HepG2 (cell line): Measurements from ENCODE around the gene UBQLN1. TPM values are rescaled to one million over a fixed set of nuclear protein-coding genes. Genes with fewer than 3 reads are reported as not detected.

ENCODE experiments used
- BCL6 ChIP-seq: IDR thresholded peaks from 2 replicates; pipeline ENCODE4 v1.6.1; 2016; ENCODE audit warnings: missing genetic modification reagents, missing compliant biosample characterization
- CBX1 ChIP-seq: IDR thresholded peaks from one replicate; pipeline ENCODE4 v1.6.1; 2016; ENCODE audit warnings: antibody characterized with exemption, low read depth
- CREM ChIP-seq, 2 experiments: sonication (generic) in 1 of 2; formaldehyde crosslinking in 1 of 2; IDR thresholded peaks; 2 replicates each; pipeline versions ENCODE4 v1.4.0 to v1.6.1; 2016 to 2020; ENCODE audit warnings: antibody characterized with exemption in 1 of 2, mild to moderate bottlenecking in 1 of 2, missing genetic modification reagents in 1 of 2
- EP300 ChIP-seq, 3 experiments: sonication (generic) in 1 of 3; formaldehyde crosslinking in 1 of 3; IDR thresholded peaks; 2 replicates each; pipeline versions ENCODE4 v1.5.1 to v1.6.1; 2011 to 2020; ENCODE audit warnings: low read depth in 2 of 3, low read length in 2 of 3, borderline replicate concordance in 1 of 3, improper control_type of control experiment in 1 of 3, mild to moderate bottlenecking in 1 of 3, missing genetic modification reagents in 1 of 3, moderate library complexity in 1 of 3
- MED8 ChIP-seq: sonication (generic); formaldehyde crosslinking; IDR thresholded peaks from 2 replicates; pipeline ENCODE4 v1.8.1; 2023; ENCODE audit warnings: mild to moderate bottlenecking, missing genetic modification reagents; ENCODE audit not compliant: insufficient replicate concordance
- NCOR1 ChIP-seq: fragments of 200-600 bp; sonication (generic); IDR thresholded peaks from 2 replicates; pipeline ENCODE4 v1.7.0; 2017; ENCODE audit warnings: antibody characterized with exemption, low read length, borderline replicate concordance
- NONO ChIP-seq, 2 experiments: fragments of 450-650 bp in 1 of 2; sonication (generic) in 1 of 2; formaldehyde crosslinking in 1 of 2; IDR thresholded peaks in 1 of 2; conservative IDR thresholded peaks in 1 of 2; 2 replicates each; pipeline versions ENCODE4 v1.6.1 to v1.8.0; 2017 to 2022; ENCODE audit warnings: mild to moderate bottlenecking in 1 of 2, missing genetic modification reagents in 1 of 2, moderate library complexity in 1 of 2
- PHF5A ChIP-seq: IDR thresholded peaks from one replicate; pipeline ENCODE4 v1.6.1; 2018; ENCODE audit warnings: low read depth, missing genetic modification reagents; ENCODE audit not compliant: unreplicated experiment
- POGZ ChIP-seq: sonication (generic); formaldehyde crosslinking; IDR thresholded peaks from 2 replicates; pipeline ENCODE4 v1.4.0; 2020; ENCODE audit warnings: mild to moderate bottlenecking, missing genetic modification reagents
- ZNF17 ChIP-seq: sonication (generic); formaldehyde crosslinking; IDR thresholded peaks from 2 replicates; pipeline ENCODE4 v1.5.0; 2020; ENCODE audit warnings: mild to moderate bottlenecking, missing genetic modification reagents
- ZNF292 ChIP-seq: sonication (generic); formaldehyde crosslinking; IDR thresholded peaks from 2 replicates; pipeline ENCODE4 v1.8.1; 2022; ENCODE audit warnings: mild to moderate bottlenecking, low read depth, missing genetic modification reagents, borderline replicate concordance
- ZNF543 ChIP-seq: sonication (generic); formaldehyde crosslinking; IDR thresholded peaks from 2 replicates; pipeline ENCODE4 v1.4.0; 2020; ENCODE audit warnings: mild to moderate bottlenecking, missing genetic modification reagents
- polyA plus RNA-seq, 8 experiments: library from polyadenylated mRNA; depleted of rRNA in 3 of 8; stranded (reverse) in 7 of 8; unstranded in 1 of 8; fragments of >200 nt; fragmentation: Illumina TruSeq in 4 of 8; extraction: Trizol in 4 of 8; gene quantifications; 2 replicates each; pipeline versions ENCODE4 v1.2.1 to v1.2.3, GENCODE V29; 2011 to 2016; ENCODE audit warnings: low read depth in 4 of 8, missing spikeins in 1 of 8, mixed read lengths in 1 of 8; ENCODE audit not compliant: insufficient read depth in 1 of 8
- total RNA-seq, 5 experiments: library from RNA; depleted of rRNA; stranded (reverse); fragments of >200 nt; fragmentation: Illumina TruSeq; extraction: Trizol; gene quantifications; 2 replicates each; pipeline ENCODE4 v1.2.3, GENCODE V29; 2016; ENCODE audit warnings: low read depth in 1 of 5
- TF ChIP-seq, protein P1 (sequence below): sonication (generic); formaldehyde crosslinking; IDR thresholded peaks from 2 replicates; pipeline ENCODE4 v1.5.1; 2020; ENCODE audit warnings: mild to moderate bottlenecking, missing genetic modification reagents, borderline replicate concordance
- TF ChIP-seq, protein P2 (sequence below): sonication (generic); formaldehyde crosslinking; IDR thresholded peaks from 2 replicates; pipeline ENCODE4 v1.4.0; 2020; ENCODE audit warnings: missing genetic modification reagents
- TF ChIP-seq, protein P3 (sequence below): sonication (generic); formaldehyde crosslinking; IDR thresholded peaks from 2 replicates; pipeline ENCODE4 v1.4.0; 2020; ENCODE audit warnings: mild to moderate bottlenecking, missing genetic modification reagents, borderline replicate concordance

UBQLN1 gene
- total and polyA plus RNA-seq, 2 of the 13 experiments (the other 11 are each of a cell fraction or from before 2014, with no cell fraction given), result 78.1 to 83.8 TPM

DNA sequence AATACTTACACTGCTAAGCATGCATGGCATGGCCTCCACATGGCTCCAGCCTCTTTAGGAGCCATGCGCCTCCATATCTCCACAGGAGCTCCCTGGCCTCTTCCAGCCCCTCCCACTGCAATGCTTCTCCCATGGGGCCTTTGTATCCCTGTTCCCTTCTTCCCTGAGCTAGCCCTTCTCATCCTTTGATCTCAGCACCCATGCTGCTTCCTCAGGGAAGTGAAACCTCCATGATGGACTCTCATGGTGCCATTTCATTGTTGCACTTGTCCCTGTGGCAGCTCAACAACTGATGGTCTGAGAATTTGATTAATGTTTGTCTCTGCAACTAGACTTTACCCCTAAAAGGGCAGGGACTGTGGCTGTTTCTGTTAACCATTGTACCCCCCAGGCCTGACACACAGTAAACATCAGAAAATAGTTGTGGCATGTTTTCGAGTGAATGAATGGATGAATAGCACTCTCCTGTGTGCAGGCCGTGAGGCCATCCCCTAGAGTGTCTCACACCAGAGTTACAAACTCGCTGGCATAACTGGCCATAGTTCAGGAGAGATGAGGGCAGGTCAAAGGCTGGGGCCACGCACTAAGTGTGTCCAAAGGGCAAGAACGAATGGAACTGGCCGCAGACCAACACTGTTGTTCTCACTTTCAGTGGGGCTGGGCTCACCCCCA lies 78.2 kb downstream of the UBQLN1 start (continued):
- TF ChIP-seq, protein P1, sequence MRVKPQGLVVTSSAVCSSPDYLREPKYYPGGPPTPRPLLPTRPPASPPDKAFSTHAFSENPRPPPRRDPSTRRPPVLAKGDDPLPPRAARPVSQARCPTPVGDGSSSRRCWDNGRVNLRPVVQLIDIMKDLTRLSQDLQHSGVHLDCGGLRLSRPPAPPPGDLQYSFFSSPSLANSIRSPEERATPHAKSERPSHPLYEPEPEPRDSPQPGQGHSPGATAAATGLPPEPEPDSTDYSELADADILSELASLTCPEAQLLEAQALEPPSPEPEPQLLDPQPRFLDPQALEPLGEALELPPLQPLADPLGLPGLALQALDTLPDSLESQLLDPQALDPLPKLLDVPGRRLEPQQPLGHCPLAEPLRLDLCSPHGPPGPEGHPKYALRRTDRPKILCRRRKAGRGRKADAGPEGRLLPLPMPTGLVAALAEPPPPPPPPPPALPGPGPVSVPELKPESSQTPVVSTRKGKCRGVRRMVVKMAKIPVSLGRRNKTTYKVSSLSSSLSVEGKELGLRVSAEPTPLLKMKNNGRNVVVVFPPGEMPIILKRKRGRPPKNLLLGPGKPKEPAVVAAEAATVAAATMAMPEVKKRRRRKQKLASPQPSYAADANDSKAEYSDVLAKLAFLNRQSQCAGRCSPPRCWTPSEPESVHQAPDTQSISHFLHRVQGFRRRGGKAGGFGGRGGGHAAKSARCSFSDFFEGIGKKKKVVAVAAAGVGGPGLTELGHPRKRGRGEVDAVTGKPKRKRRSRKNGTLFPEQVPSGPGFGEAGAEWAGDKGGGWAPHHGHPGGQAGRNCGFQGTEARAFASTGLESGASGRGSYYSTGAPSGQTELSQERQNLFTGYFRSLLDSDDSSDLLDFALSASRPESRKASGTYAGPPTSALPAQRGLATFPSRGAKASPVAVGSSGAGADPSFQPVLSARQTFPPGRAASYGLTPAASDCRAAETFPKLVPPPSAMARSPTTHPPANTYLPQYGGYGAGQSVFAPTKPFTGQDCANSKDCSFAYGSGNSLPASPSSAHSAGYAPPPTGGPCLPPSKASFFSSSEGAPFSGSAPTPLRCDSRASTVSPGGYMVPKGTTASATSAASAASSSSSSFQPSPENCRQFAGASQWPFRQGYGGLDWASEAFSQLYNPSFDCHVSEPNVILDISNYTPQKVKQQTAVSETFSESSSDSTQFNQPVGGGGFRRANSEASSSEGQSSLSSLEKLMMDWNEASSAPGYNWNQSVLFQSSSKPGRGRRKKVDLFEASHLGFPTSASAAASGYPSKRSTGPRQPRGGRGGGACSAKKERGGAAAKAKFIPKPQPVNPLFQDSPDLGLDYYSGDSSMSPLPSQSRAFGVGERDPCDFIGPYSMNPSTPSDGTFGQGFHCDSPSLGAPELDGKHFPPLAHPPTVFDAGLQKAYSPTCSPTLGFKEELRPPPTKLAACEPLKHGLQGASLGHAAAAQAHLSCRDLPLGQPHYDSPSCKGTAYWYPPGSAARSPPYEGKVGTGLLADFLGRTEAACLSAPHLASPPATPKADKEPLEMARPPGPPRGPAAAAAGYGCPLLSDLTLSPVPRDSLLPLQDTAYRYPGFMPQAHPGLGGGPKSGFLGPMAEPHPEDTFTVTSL (CRISPR knock-in tag), result peak; percentile 28; the same call in 1 of the 2 replicates
- TF ChIP-seq ZNF292 (CRISPR knock-in tag), result peak; percentile 78; the same call in 1 of the 2 replicates
- TF ChIP-seq PHF5A (CRISPR knock-in tag), result peak; percentile 46
- peak; percentile 55 for TF ChIP-seq MED8 (CRISPR knock-in tag)
- TF ChIP-seq, protein P2, sequence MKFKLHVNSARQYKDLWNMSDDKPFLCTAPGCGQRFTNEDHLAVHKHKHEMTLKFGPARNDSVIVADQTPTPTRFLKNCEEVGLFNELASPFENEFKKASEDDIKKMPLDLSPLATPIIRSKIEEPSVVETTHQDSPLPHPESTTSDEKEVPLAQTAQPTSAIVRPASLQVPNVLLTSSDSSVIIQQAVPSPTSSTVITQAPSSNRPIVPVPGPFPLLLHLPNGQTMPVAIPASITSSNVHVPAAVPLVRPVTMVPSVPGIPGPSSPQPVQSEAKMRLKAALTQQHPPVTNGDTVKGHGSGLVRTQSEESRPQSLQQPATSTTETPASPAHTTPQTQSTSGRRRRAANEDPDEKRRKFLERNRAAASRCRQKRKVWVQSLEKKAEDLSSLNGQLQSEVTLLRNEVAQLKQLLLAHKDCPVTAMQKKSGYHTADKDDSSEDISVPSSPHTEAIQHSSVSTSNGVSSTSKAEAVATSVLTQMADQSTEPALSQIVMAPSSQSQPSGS (CRISPR knock-in tag), result peak; percentile 72; the same call in 1 of the 2 replicates
- TF ChIP-seq NONO (IDR thresholded peaks at IDR 0.05), result no peak
- TF ChIP-seq NONO (CRISPR knock-in tag; conservative IDR thresholded peaks at IDR 0.05), result peak; percentile 58
- peak; percentile 53; the same call in 1 of the 2 replicates for TF ChIP-seq ZNF543 (CRISPR knock-in tag)
- peak; percentile 57 for TF ChIP-seq BCL6 (CRISPR knock-in tag)
- peak; percentile 70 for TF ChIP-seq CREM (IDR thresholded peaks at IDR 0.05)
- TF ChIP-seq CREM (CRISPR knock-in tag; IDR thresholded peaks at IDR 0.05), result no peak
- peak; percentile 76 for TF ChIP-seq CBX1
- peak; percentile 66 to 83 for TF ChIP-seq EP300 (IDR thresholded peaks at IDR 0.05; ENCODE audit: low read depth in 2 of 2, low read length in 2 of 2)
- TF ChIP-seq EP300 (CRISPR knock-in tag; IDR thresholded peaks at IDR 0.05; ENCODE audit: borderline replicate concordance), result peak; percentile 60
- TF ChIP-seq NCOR1, result peak; percentile 96
- peak; percentile 97 for TF ChIP-seq POGZ
- TF ChIP-seq, protein P3, sequence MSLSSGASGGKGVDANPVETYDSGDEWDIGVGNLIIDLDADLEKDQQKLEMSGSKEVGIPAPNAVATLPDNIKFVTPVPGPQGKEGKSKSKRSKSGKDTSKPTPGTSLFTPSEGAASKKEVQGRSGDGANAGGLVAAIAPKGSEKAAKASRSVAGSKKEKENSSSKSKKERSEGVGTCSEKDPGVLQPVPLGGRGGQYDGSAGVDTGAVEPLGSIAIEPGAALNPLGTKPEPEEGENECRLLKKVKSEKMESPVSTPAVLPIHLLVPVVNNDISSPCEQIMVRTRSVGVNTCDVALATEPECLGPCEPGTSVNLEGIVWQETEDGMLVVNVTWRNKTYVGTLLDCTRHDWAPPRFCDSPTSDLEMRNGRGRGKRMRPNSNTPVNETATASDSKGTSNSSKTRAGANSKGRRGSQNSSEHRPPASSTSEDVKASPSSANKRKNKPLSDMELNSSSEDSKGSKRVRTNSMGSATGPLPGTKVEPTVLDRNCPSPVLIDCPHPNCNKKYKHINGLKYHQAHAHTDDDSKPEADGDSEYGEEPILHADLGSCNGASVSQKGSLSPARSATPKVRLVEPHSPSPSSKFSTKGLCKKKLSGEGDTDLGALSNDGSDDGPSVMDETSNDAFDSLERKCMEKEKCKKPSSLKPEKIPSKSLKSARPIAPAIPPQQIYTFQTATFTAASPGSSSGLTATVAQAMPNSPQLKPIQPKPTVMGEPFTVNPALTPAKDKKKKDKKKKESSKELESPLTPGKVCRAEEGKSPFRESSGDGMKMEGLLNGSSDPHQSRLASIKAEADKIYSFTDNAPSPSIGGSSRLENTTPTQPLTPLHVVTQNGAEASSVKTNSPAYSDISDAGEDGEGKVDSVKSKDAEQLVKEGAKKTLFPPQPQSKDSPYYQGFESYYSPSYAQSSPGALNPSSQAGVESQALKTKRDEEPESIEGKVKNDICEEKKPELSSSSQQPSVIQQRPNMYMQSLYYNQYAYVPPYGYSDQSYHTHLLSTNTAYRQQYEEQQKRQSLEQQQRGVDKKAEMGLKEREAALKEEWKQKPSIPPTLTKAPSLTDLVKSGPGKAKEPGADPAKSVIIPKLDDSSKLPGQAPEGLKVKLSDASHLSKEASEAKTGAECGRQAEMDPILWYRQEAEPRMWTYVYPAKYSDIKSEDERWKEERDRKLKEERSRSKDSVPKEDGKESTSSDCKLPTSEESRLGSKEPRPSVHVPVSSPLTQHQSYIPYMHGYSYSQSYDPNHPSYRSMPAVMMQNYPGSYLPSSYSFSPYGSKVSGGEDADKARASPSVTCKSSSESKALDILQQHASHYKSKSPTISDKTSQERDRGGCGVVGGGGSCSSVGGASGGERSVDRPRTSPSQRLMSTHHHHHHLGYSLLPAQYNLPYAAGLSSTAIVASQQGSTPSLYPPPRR (CRISPR knock-in tag), result peak; percentile 90
- no peak for TF ChIP-seq ZNF17 (CRISPR knock-in tag)
